Measurements from ENCODE around the gene F11R. TPM values are rescaled to one million over a fixed set of nuclear protein-coding genes. Genes with fewer than 3 reads are reported as not detected.
"Not testable (repeated sequence)": the region's sequence is repeated elsewhere in the genome, so short reads cannot be mapped to it uniquely, and the experiment has no call there.

F11R gene
- total and polyA plus RNA-seq, 8 donors, result 76.9 to 164 (median 100) TPM

DNA sequence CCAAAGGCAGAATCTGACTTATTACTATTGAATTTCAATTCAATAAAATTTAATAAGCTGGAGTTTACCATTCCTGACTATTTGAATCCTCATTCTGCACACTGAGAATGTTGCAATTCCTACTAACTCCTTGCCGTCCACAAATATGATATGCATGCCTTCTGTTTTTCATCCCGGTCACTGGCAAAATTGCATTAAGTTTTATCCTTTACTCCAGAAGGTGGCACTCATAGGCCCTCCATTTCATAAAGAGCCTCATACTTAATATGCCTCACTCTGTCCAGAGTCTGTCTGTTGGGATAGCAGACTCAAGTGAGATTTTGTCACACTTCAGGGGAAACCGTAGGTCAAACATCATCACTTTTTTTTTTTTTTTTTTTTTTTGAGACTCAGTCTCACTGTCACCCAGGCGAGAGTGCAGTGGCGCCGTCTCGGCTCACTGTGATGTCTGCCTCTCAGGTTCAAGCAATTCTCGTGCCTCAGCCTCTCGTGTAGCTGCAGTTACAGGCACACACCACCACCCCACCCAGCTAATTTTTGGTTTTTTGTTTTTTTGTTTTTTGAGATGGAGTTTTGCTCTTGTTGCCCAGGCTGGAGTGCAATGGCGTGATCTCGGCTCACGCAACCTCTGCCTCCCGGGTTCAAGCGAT, 27.3 kb downstream of the F11R start:
- peaks cover 0 to 13% of the 10 kb centered on the region in 2 donors for H3K36me3 ChIP-seq
- no peaks in the 10 kb centered on the region for H3K9me3 ChIP-seq
- H3K4me1 ChIP-seq, result peaks cover 0 to 47% of the 10 kb centered on the region in 2 donors
- TF ChIP-seq, protein P1, sequence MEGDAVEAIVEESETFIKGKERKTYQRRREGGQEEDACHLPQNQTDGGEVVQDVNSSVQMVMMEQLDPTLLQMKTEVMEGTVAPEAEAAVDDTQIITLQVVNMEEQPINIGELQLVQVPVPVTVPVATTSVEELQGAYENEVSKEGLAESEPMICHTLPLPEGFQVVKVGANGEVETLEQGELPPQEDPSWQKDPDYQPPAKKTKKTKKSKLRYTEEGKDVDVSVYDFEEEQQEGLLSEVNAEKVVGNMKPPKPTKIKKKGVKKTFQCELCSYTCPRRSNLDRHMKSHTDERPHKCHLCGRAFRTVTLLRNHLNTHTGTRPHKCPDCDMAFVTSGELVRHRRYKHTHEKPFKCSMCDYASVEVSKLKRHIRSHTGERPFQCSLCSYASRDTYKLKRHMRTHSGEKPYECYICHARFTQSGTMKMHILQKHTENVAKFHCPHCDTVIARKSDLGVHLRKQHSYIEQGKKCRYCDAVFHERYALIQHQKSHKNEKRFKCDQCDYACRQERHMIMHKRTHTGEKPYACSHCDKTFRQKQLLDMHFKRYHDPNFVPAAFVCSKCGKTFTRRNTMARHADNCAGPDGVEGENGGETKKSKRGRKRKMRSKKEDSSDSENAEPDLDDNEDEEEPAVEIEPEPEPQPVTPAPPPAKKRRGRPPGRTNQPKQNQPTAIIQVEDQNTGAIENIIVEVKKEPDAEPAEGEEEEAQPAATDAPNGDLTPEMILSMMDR (IDR thresholded peaks at IDR 0.05), result peak in 1 of 2 donors; percentile 22
- H3K4me3 ChIP-seq, result no peak overlapping the region
- no peaks in the 10 kb centered on the region for H3K27me3 ChIP-seq
- DNase-seq, result peak in 3 of 4 donors; percentile 31 to 78 (median 58)
- intact Hi-C loops (cut with DNase I), result no loop called here
- H3K27ac ChIP-seq, result no peak overlapping the region
- peak; percentile 55 for ATAC-seq

DNA sequence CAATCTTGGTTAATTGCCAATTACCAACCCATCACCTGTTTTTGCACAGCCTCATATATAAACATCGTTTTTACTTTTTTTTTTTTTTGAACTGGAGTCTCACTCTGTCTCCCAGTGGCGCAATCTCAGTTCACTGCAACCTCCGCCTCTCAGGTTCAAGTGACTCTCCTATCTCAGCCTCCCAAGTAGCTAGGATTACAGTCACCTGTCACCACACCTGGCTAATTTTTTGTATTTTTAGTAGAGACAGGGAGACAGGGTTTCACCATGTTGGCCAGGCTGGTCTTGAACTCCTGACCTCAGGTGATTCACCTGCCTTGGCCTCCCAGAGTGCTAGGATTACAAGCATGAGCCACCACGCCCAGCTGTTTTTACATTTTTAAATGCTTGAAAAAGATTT, 28.9 kb downstream of the F11R start:
- peaks cover 0 to 30% of the 10 kb centered on the region in 2 donors for H3K4me1 ChIP-seq
- H3K27ac ChIP-seq; intact Hi-C loops (cut with DNase I); DNase-seq; H3K27me3 ChIP-seq; H3K4me3 ChIP-seq; ATAC-seq; H3K36me3 ChIP-seq; H3K9me3 ChIP-seq: not testable (repeated sequence)

DNA sequence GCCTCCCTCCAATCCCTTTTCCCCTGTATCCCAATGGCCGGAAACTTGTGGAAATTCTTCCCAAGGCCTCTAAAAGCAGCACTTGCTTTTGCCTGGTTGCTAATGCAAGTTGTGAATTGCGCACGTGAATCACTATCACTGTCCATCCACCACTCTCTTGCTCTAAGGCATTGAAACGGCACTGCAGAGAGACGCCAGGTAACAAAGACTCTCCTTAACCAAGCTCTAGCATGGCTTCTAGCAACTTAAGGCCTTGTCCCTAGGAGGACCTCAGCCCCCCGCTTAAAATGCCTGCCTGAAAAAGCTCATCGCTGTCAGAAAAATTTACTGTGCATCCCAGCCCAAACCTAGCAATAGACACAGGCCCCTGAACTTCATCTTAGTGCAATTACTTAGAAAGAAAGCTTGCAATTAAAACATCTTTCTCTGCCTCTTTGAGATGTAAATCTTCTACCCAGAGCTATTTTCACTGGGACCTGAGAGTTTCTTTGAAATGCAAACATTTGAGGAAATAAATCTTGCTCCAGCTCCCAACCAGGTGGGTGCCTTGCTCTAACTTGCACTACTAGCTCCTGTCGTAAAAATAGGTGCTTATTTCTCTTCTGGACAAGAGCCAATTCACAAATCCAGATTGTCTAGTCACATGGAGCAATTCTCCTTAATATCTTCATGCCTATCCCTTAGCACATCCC, 33.4 kb downstream of the F11R start:
- no peak for DNase-seq
- H3K4me1 ChIP-seq, result peaks cover 0 to 10% of the 10 kb centered on the region in 2 donors
- no peak for ATAC-seq
- H3K4me3 ChIP-seq, result no peak overlapping the region
- TF ChIP-seq, protein P1 (IDR thresholded peaks at IDR 0.05), result no peak
- H3K27me3 ChIP-seq, result peaks cover 3 to 7% of the 10 kb centered on the region in 2 donors
- H3K9me3 ChIP-seq, result no peaks in the 10 kb centered on the region
- intact Hi-C loops (cut with DNase I), result no loop called here
- H3K36me3 ChIP-seq, result no peaks in the 10 kb centered on the region
- no peak overlapping the region for H3K27ac ChIP-seq

DNA sequence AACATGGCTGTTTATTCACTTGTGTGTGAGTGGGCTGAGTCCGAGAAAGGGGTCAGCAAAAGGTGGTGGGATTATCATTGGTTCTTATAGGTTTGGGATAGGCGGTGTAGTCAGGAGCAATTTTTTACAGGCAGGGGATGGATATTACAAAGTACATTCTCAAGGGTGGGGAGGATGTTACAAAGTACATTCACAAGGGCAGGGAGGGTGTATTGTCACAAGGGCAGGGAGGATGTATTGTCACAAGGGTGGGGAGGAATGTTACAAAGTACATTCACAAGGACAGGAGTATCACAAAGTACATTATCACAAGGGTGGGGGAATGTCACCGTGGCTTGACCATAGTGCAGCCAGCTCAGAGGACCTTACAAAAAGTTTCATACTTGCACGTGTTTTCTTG, 35.2 kb downstream of the F11R start:
- Histone ChIP-seq H3K4me3 (no peak overlapping the region), H3K27ac (no peak overlapping the region), H3K4me1 (peaks cover 6 to 19% of the 10 kb centered on the region in 2 donors), H3K9me3 (no peaks in the 10 kb centered on the region), H3K36me3 (no peaks in the 10 kb centered on the region), H3K27me3 (peaks cover 19 to 25% of the 10 kb centered on the region in 2 donors)
- DNase-seq (no peak), ATAC-seq (no peak)
- intact Hi-C loops (cut with DNase I), result no loop called here
- TF ChIP-seq, protein P1 (IDR thresholded peaks at IDR 0.05), result no peak

DNA sequence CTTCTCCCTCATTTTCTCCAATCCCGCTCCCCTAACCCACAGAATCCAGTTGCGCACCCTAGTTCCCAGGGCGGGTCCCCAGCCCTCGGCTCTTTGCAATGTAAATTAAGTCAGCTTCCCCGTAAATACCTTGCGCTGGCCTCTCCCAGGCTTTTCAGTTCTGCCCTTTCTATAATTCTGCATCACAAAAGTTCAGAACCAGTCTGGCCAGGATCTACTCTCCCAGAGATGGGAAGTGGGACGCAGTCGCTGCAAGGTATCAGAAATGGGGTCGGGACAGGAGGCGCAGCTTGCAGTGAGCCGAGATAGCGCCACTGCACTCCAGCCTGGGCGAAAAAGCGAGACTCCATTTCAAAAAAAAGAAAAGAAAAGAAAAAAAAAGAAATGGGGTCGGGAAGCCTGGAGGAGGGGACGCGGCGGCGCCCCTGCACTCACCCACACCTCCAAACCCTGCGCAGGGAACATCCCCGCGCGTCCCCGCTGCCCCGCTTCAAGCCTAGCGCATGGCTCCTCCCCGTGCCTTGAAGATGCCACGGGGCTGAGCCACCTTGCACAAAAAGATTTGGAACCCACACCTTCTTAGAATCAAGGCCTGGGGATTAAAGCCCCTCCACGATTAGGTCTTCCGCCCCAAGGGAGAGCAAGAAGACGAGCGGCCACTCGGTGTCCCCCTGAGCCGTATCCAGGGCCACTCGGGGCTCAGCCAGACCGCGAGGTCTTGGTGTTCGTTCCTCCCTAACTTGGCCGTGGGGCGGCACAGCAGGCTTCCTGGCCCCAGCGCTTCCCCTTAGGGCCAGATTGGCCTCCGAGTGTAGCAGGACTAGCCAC, 39.2 kb downstream of the F11R start:
- TF ChIP-seq, protein P1 (IDR thresholded peaks at IDR 0.05), result no peak
- Histone ChIP-seq H3K4me1 (peaks cover 6 to 9% of the 10 kb centered on the region in 2 donors), H3K4me3 (no peak overlapping the region), H3K9me3 (no peaks in the 10 kb centered on the region), H3K36me3 (no peaks in the 10 kb centered on the region), H3K27me3 (peaks cover 19 to 31% of the 10 kb centered on the region in 2 donors), H3K27ac (no peak overlapping the region)
- intact Hi-C loops (cut with DNase I), result no loop called here
- DNase-seq (peak in 1 of 4 donors; percentile 80), ATAC-seq (peak; percentile 47)

All from left lung (tissue), 10 donors.